ENCODE results near the gene ANKRD50.

Gene ANKRD50

GRCh38 chr4:124694306-124694705 is 18.2 kb downstream of the ANKRD50 start:
- TF ChIP-seq EZH2 (IDR thresholded peaks at IDR 0.05; ENCODE audit: borderline replicate concordance, low read depth, low read length, severe bottlenecking) (no peak), CTCF (IDR thresholded peaks at IDR 0.05; ENCODE audit: borderline replicate concordance, extremely low read depth, low read length, poor library complexity, severe bottlenecking) (no peak)
- Histone ChIP-seq H3K79me2 (ENCODE audit: insufficient read depth, low read length) (peaks cover 15% of the 10 kb centered on the region), H3K9ac (ENCODE audit: low read depth, low read length) (no peak overlapping the region), H3K27ac (ENCODE audit: low read length) (no peak overlapping the region), H3K4me2 (ENCODE audit: insufficient read depth, low read length) (no peak overlapping the region), H4K20me1 (ENCODE audit: insufficient read depth, low read length) (no peaks in the 10 kb centered on the region), H3K4me3 (ENCODE audit: low read depth in 1 of 2, low read length in 2 of 2) (no peak overlapping the region), H3K9me3 (ENCODE audit: insufficient read depth, low read length, severe bottlenecking) (no peaks in the 10 kb centered on the region), H2AFZ (ENCODE audit: low read depth, low read length) (no peak overlapping the region), H3K36me3 (ENCODE audit: insufficient read depth, low read length) (peaks cover 1% of the 10 kb centered on the region; the same call in 1 of the 2 replicates), H3K27me3 (ENCODE audit: insufficient read depth, low read length, poor library complexity) (no peaks in the 10 kb centered on the region), H3K4me1 (ENCODE audit: insufficient read depth, low read length) (no peaks in the 10 kb centered on the region)
- DNase-seq (no peak), ATAC-seq (ENCODE audit: insufficient read depth, low read depth) (no peak)

- H3K79me2 ChIP-seq (ENCODE audit: insufficient read depth, low read length) = peaks cover 33% of the 10 kb centered on the region
- no peak for TF ChIP-seq EZH2 (IDR thresholded peaks at IDR 0.05; ENCODE audit: borderline replicate concordance, low read depth, low read length, severe bottlenecking)
- TF ChIP-seq CTCF (IDR thresholded peaks at IDR 0.05; ENCODE audit: borderline replicate concordance, extremely low read depth, low read length, poor library complexity, severe bottlenecking) = no peak
- H3K27me3 ChIP-seq (ENCODE audit: insufficient read depth, low read length, poor library complexity) = no peaks in the 10 kb centered on the region
- no peak overlapping the region for H3K27ac ChIP-seq (ENCODE audit: low read length)
- H3K4me3 ChIP-seq (ENCODE audit: low read depth in 1 of 2, low read length in 2 of 2) = no peak overlapping the region
- no peaks in the 10 kb centered on the region for H4K20me1 ChIP-seq (ENCODE audit: insufficient read depth, low read length)
- H3K9me3 ChIP-seq (ENCODE audit: insufficient read depth, low read length, severe bottlenecking) = no peaks in the 10 kb centered on the region
- H2AFZ ChIP-seq (ENCODE audit: low read depth, low read length) = no peak overlapping the region
- no peak overlapping the region for H3K4me2 ChIP-seq (ENCODE audit: insufficient read depth, low read length)
- peaks cover 6% of the 10 kb centered on the region; the same call in 1 of the 2 replicates for H3K36me3 ChIP-seq (ENCODE audit: insufficient read depth, low read length)
- DNase-seq (no peak), ATAC-seq (ENCODE audit: insufficient read depth, low read depth) (no peak)
- no peaks in the 10 kb centered on the region for H3K4me1 ChIP-seq (ENCODE audit: insufficient read depth, low read length)
- no peak overlapping the region for H3K9ac ChIP-seq (ENCODE audit: low read depth, low read length)
These were observed 20.7 kb downstream of the ANKRD50 start for GRCh38 chr4:124691801-124692200.

DNA sequence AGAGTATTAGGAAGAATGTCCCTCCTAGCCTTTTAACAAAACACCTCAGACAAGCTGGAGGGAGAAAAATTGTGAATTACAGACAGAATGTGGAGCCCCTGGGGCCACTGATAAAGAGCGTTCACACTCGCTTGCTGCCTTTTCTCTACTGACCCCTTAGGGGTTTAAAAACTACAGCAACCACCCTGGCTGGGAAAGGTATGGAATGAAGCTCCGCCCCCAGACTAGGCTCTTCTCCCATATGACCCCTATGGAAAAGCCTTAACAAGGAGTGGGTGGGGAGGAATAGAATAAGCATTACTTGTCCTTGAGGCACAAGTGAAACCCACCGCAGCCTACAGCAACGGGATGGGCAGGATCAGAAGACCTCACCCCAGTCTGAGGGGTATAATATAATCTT is 26.3 kb downstream of the ANKRD50 start:
- ATAC-seq (ENCODE audit: insufficient read depth, low read depth) (no peak), DNase-seq (no peak)
- H3K4me3 ChIP-seq (ENCODE audit: low read depth in 1 of 2, low read length in 2 of 2) = no peak overlapping the region
- H2AFZ ChIP-seq (ENCODE audit: low read depth, low read length) = no peak overlapping the region
- H4K20me1 ChIP-seq (ENCODE audit: insufficient read depth, low read length) = no peaks in the 10 kb centered on the region
- peaks cover 8% of the 10 kb centered on the region; the same call in 1 of the 2 replicates for H3K36me3 ChIP-seq (ENCODE audit: insufficient read depth, low read length)
- H3K4me1 ChIP-seq (ENCODE audit: insufficient read depth, low read length) = no peaks in the 10 kb centered on the region
- peaks cover 41% of the 10 kb centered on the region for H3K79me2 ChIP-seq (ENCODE audit: insufficient read depth, low read length)
- H3K9me3 ChIP-seq (ENCODE audit: insufficient read depth, low read length, severe bottlenecking) = no peaks in the 10 kb centered on the region
- H3K27ac ChIP-seq (ENCODE audit: low read length) = no peak overlapping the region
- H3K27me3 ChIP-seq (ENCODE audit: insufficient read depth, low read length, poor library complexity) = no peaks in the 10 kb centered on the region
- no peak overlapping the region for H3K4me2 ChIP-seq (ENCODE audit: insufficient read depth, low read length)
- TF ChIP-seq CTCF (IDR thresholded peaks at IDR 0.05; ENCODE audit: borderline replicate concordance, extremely low read depth, low read length, poor library complexity, severe bottlenecking) = no peak
- TF ChIP-seq EZH2 (IDR thresholded peaks at IDR 0.05; ENCODE audit: borderline replicate concordance, low read depth, low read length, severe bottlenecking) = no peak
- H3K9ac ChIP-seq (ENCODE audit: low read depth, low read length) = no peak overlapping the region

GRCh38 chr4:124685851-124686250 is 26.7 kb downstream of the ANKRD50 start:
- no peak overlapping the region for H3K9ac ChIP-seq (ENCODE audit: low read depth, low read length)
- no peak for DNase-seq
- H4K20me1 ChIP-seq (ENCODE audit: insufficient read depth, low read length) = no peaks in the 10 kb centered on the region
- no peak overlapping the region for H3K4me3 ChIP-seq (ENCODE audit: low read depth in 1 of 2, low read length in 2 of 2)
- H3K27ac ChIP-seq (ENCODE audit: low read length) = no peak overlapping the region
- no peaks in the 10 kb centered on the region for H3K27me3 ChIP-seq (ENCODE audit: insufficient read depth, low read length, poor library complexity)
- ATAC-seq (ENCODE audit: insufficient read depth, low read depth) = no peak
- H3K79me2 ChIP-seq (ENCODE audit: insufficient read depth, low read length) = peaks cover 45% of the 10 kb centered on the region
- H3K4me1 ChIP-seq (ENCODE audit: insufficient read depth, low read length) = no peaks in the 10 kb centered on the region
- TF ChIP-seq CTCF (IDR thresholded peaks at IDR 0.05; ENCODE audit: borderline replicate concordance, extremely low read depth, low read length, poor library complexity, severe bottlenecking) (no peak), EZH2 (IDR thresholded peaks at IDR 0.05; ENCODE audit: borderline replicate concordance, low read depth, low read length, severe bottlenecking) (no peak)
- H3K9me3 ChIP-seq (ENCODE audit: insufficient read depth, low read length, severe bottlenecking) = no peaks in the 10 kb centered on the region
- no peak overlapping the region for H2AFZ ChIP-seq (ENCODE audit: low read depth, low read length)
- no peak overlapping the region for H3K4me2 ChIP-seq (ENCODE audit: insufficient read depth, low read length)
- peaks cover 8% of the 10 kb centered on the region; the same call in 1 of the 2 replicates for H3K36me3 ChIP-seq (ENCODE audit: insufficient read depth, low read length)
